Endothelial cell of umbilical vein (primary cell): Measurements from ENCODE around the gene HMCES. TPM values are rescaled to one million over a fixed set of nuclear protein-coding genes. Genes with fewer than 3 reads are reported as not detected.
"Not testable (repeated sequence)": the region's sequence is repeated elsewhere in the genome, so short reads cannot be mapped to it uniquely, and the experiment has no call there.

Source experiments
- BruUV-seq: library from RNA; stranded (reverse); fragments of 400-500 nt; replicated peaks from 2 replicates; lab custom pipeline; 2021; lab: Mats Ljungman, UMichigan
- CTCF ChIA-PET: fragments of 300-600, 350-600 bp; sonication (Branson Sonifier 250); formaldehyde crosslinking; loops from one replicate; lab custom pipeline; 2021; ENCODE audit warnings: antibody characterized with exemption, inconsistent platforms; lab: Charles Lee
- POLR2A ChIA-PET: fragments of 300-600, 350-600 bp; sonication (Branson Sonifier 250); formaldehyde crosslinking; loops from one replicate; lab custom pipeline; 2021; ENCODE audit warnings: antibody characterized with exemption, inconsistent platforms; lab: Charles Lee
- DNase-seq: peaks from one replicate; pipeline ENCODE4 v3.0.0-alpha.2; 2011; ENCODE audit warnings: low read depth, low spot score
- FAIRE-seq: peaks from 2 replicates; lab custom pipeline; 2011; peaks lifted over from hg19 to GRCh38; lab: Jason Lieb, UNC
- H2AFZ ChIP-seq: 2 replicates; pipeline ENCODE4 v1.6.0; 2012; ENCODE audit warnings: low read depth, low read length, control low read depth, inconsistent platforms
- H3K27ac ChIP-seq: 2 replicates; pipeline ENCODE4 v1.5.1; 2011; ENCODE audit warnings: low read depth, mild to moderate bottlenecking, control low read depth, low read length, moderate library complexity; ENCODE audit not compliant: insufficient read depth
- H3K27me3 ChIP-seq, 2 experiments: 2 replicates each; pipeline versions ENCODE4 v1.6.0 to v1.6.1; 2011; ENCODE audit warnings: low read length in 2 of 2, mixed read lengths in 1 of 2; ENCODE audit not compliant: control insufficient read depth in 2 of 2, insufficient read depth in 2 of 2
- H3K36me3 ChIP-seq, 2 experiments: 2 replicates in 1 of 2; 3 replicates in 1 of 2; pipeline ENCODE4 v1.5.1; 2011; ENCODE audit warnings: low read length in 2 of 2, mild to moderate bottlenecking in 1 of 2, moderate library complexity in 1 of 2; ENCODE audit not compliant: control insufficient read depth in 2 of 2, insufficient read depth in 2 of 2; ENCODE audit errors: extremely low read depth in 1 of 2
- H3K4me1 ChIP-seq: 3 replicates; pipeline ENCODE4 v1.5.1; 2011; ENCODE audit warnings: mild to moderate bottlenecking, low read length; ENCODE audit not compliant: control insufficient read depth, insufficient read depth; ENCODE audit errors: extremely low read depth
- H3K4me2 ChIP-seq: 2 replicates; pipeline ENCODE4 v1.6.1; 2011; ENCODE audit warnings: low read length, control low read depth, mixed read lengths; ENCODE audit not compliant: insufficient read depth
- H3K4me3 ChIP-seq, 3 experiments: fragments of 200-600 bp in 1 of 3; sonication (generic), shearing (Covaris generic) in 1 of 3; replicated peaks in 1 of 3; 2 replicates each; pipeline ENCODE4 v1.5.1; 2011 to 2016; ENCODE audit warnings: control low read depth in 3 of 3, low read length in 3 of 3, mild to moderate bottlenecking in 2 of 3, inconsistent platforms in 1 of 3, low read depth in 1 of 3, moderate library complexity in 1 of 3; ENCODE audit not compliant: insufficient read depth in 1 of 3
- H3K79me2 ChIP-seq: 2 replicates; pipeline ENCODE4 v1.6.0; 2012; ENCODE audit warnings: low read length, inconsistent platforms; ENCODE audit not compliant: control insufficient read depth, insufficient read depth
- H3K9ac ChIP-seq: replicated peaks from 2 replicates; pipeline ENCODE3; 2011; ENCODE audit warnings: low read length, control low read depth; ENCODE audit not compliant: insufficient read depth; ENCODE audit errors: extremely low read depth
- H3K9me1 ChIP-seq: replicated peaks from 3 replicates; pipeline ENCODE4 v1.6.0; 2011; ENCODE audit warnings: mild to moderate bottlenecking, low read length; ENCODE audit not compliant: control insufficient read depth, insufficient read depth; ENCODE audit errors: extremely low read depth
- H3K9me3 ChIP-seq: replicated peaks from 2 replicates; pipeline ENCODE4 v1.5.1; 2012; ENCODE audit warnings: low read length, inconsistent platforms; ENCODE audit not compliant: control insufficient read depth, insufficient read depth
- H4K20me1 ChIP-seq: replicated peaks from 2 replicates; pipeline ENCODE3; 2011; ENCODE audit warnings: mild to moderate bottlenecking, low read length; ENCODE audit not compliant: control insufficient read depth, insufficient read depth; ENCODE audit errors: extremely low read depth
- CTCF ChIP-seq, 2 donors: IDR thresholded peaks; 1 replicate in 1 of 2; 2 replicates in 1 of 2; pipeline ENCODE4 v1.5.1; 2011; ENCODE audit warnings: low read length in 2 of 2, mild to moderate bottlenecking in 2 of 2, moderate library complexity in 2 of 2, control low read depth in 1 of 2, inconsistent platforms in 1 of 2, low read depth in 1 of 2; ENCODE audit not compliant: insufficient read depth in 1 of 2; ENCODE audit errors: extremely low read depth in 1 of 2
- EZH2 ChIP-seq: IDR thresholded peaks from 2 replicates; pipeline ENCODE4 v1.6.1; 2012; ENCODE audit warnings: borderline replicate concordance, low read depth, mild to moderate bottlenecking, moderate library complexity, low read length, inconsistent platforms; ENCODE audit not compliant: severe bottlenecking
- FOS ChIP-seq: IDR thresholded peaks from 2 replicates; pipeline ENCODE4 v1.6.1; 2011; ENCODE audit warnings: mild to moderate bottlenecking, low read length, moderate library complexity, borderline replicate concordance; ENCODE audit not compliant: insufficient read depth
- GATA2 ChIP-seq: IDR thresholded peaks from 2 replicates; pipeline ENCODE4 v1.7.0; 2011; ENCODE audit warnings: low read depth, mild to moderate bottlenecking, moderate library complexity, mixed read lengths, low read length; ENCODE audit not compliant: insufficient read length, insufficient read depth
- JUN ChIP-seq: IDR thresholded peaks from 2 replicates; pipeline ENCODE4 v1.6.1; 2011; ENCODE audit warnings: borderline replicate concordance, low read depth; ENCODE audit not compliant: insufficient read length, insufficient read depth
- MYC ChIP-seq: IDR thresholded peaks from one replicate; pipeline ENCODE4 v1.6.1; 2011; ENCODE audit warnings: mild to moderate bottlenecking, low read depth, low read length
- POLR2A ChIP-seq: IDR thresholded peaks from 2 replicates; pipeline ENCODE4 v1.6.1; 2012; ENCODE audit warnings: low read depth, mild to moderate bottlenecking, control low read depth, low read length
- POLR2AphosphoS5 ChIP-seq: IDR thresholded peaks from 2 replicates; pipeline ENCODE4 v1.6.1; 2012; ENCODE audit warnings: low read depth, mild to moderate bottlenecking, control low read depth, low read length, moderate library complexity; ENCODE audit not compliant: insufficient read depth
- dilution Hi-C: fragments of 300-500 bp; cut with MboI; formaldehyde crosslinking; loops from one replicate; pipeline ENCODE4 v1.15.0; 2019; ENCODE audit warnings: low sequenced_read_pairs; ENCODE audit not compliant: extremely low pct_ligation_motif_present
- intact Hi-C: fragments of 100-400 bp; cut with micrococcal nuclease; formaldehyde crosslinking; loops from one replicate; pipeline ENCODE4 v1.10.0; 2022
- polyA plus RNA-seq, 4 experiments: library from polyadenylated mRNA; depleted of rRNA in 3 of 4; stranded (reverse) in 3 of 4; unstranded in 1 of 4; fragments of >200 nt; gene quantifications; 2 replicates each; pipeline versions ENCODE4 v1.2.1 to v1.2.3, GENCODE V29; 2011 to 2012; ENCODE audit warnings: missing spikeins in 1 of 4
- total RNA-seq: library from RNA; stranded (reverse); gene quantifications from 2 replicates; pipeline ENCODE4 v1.2.3, GENCODE V29; 2021
- TF ChIP-seq, protein P1 (sequence below): IDR thresholded peaks from 2 replicates; pipeline ENCODE4 v1.6.1; 2011; ENCODE audit not compliant: insufficient read depth, insufficient read length

HMCES gene
- total and polyA plus RNA-seq, 2 donors (not counting 3 experiments of a cell fraction or from before 2014, with no cell fraction given): 30.6 to 40.8 TPM

GRCh38 chr3:129348734-129349133 lies 70.1 kb downstream of the HMCES start:
- no peaks in the 10 kb centered on the region for H3K79me2 ChIP-seq
- no peak overlapping the region for H2AFZ ChIP-seq
- H3K9ac ChIP-seq: no peak overlapping the region
- intact Hi-C loops: no loop called here
- no peak overlapping the region for H3K4me2 ChIP-seq
- no peak overlapping the region for H3K4me3 ChIP-seq
- no peak overlapping the region for H3K27ac ChIP-seq
- H3K9me1 ChIP-seq: no peaks in the 10 kb centered on the region
- TF ChIP-seq, protein P1, sequence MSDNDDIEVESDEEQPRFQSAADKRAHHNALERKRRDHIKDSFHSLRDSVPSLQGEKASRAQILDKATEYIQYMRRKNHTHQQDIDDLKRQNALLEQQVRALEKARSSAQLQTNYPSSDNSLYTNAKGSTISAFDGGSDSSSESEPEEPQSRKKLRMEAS: no peak
- TF ChIP-seq FOS (no peak), JUN (no peak), GATA2 (no peak), POLR2A (no peak), MYC (no peak), POLR2AphosphoS5 (no peak), EZH2 (no peak), CTCF (IDR thresholded peaks at IDR 0.05; ENCODE audit: extremely low read depth in 1 of 2, insufficient read depth in 1 of 2, low read depth in 1 of 2, low read length in 2 of 2) (no peak)
- ChIA-PET POLR2A (no interaction called here), CTCF (interaction anchor here (0.9 kb wide), 1 partner anchor 35 kb away, joined by 3 read pairs; no protein-coding TSS in a partner anchor)
- H3K27me3 ChIP-seq: no peaks in the 10 kb centered on the region
- H4K20me1 ChIP-seq: no peaks in the 10 kb centered on the region
- FAIRE-seq (no peak), DNase-seq (no peak)
- BruUV-seq: no TSS peak
- dilution Hi-C loops: no loop called here
- peaks cover 23% of the 10 kb centered on the region for H3K4me1 ChIP-seq
- no peaks in the 10 kb centered on the region for H3K9me3 ChIP-seq
- no peaks in the 10 kb centered on the region for H3K36me3 ChIP-seq

GRCh38 chr3:129349169-129349568 lies 70.5 kb downstream of the HMCES start:
- POLR2A ChIA-PET, FAIRE-seq, H3K36me3 ChIP-seq, DNase-seq, H3K4me2 ChIP-seq, H3K4me3 ChIP-seq, H3K9me1 ChIP-seq, H3K27me3 ChIP-seq, BruUV-seq, intact Hi-C loops, H3K9ac ChIP-seq, H3K27ac ChIP-seq, H3K9me3 ChIP-seq, H2AFZ ChIP-seq, H3K79me2 ChIP-seq, dilution Hi-C loops, H4K20me1 ChIP-seq: not testable (repeated sequence)
- CTCF ChIA-PET: interaction anchor here (0.9 kb wide), 1 partner anchor 34 kb away, joined by 3 read pairs; no protein-coding TSS in a partner anchor
- H3K4me1 ChIP-seq: peaks cover 23% of the 10 kb centered on the region
